Smooth muscle cell (in vitro differentiated cells): ENCODE results near the gene MED27. TPM values are rescaled to one million over a fixed set of nuclear protein-coding genes. Genes with fewer than 3 reads are reported as not detected.

Experiments
- DNase-seq: peaks from one replicate; lab custom pipeline; 2025; ENCODE audit not compliant: unreplicated experiment; lab: John Stamatoyannopoulos, UW
- H2AFZ ChIP-seq: fragments of 200-600 bp; sonication (generic); 2 replicates; pipeline ENCODE4 v1.6.0; 2016; ENCODE audit warnings: antibody characterized with exemption, low read depth, mild to moderate bottlenecking
- H3F3A ChIP-seq: fragments of 200-600 bp; sonication (generic); 2 replicates; pipeline ENCODE4 v1.6.0; 2017; ENCODE audit warnings: antibody characterized with exemption, low read depth
- H3K27ac ChIP-seq: fragments of 200-600 bp; sonication (generic); 2 replicates; pipeline ENCODE4 v1.5.1; 2016; ENCODE audit warnings: low read depth, mild to moderate bottlenecking
- H3K27me3 ChIP-seq: fragments of 200-600 bp; sonication (generic); 2 replicates; pipeline ENCODE4 v1.6.1; 2016; ENCODE audit warnings: low read depth, mild to moderate bottlenecking
- H3K36me3 ChIP-seq: fragments of 200-600 bp; sonication (generic); 2 replicates; pipeline ENCODE4 v1.5.1; 2016; ENCODE audit warnings: low read depth
- H3K4me1 ChIP-seq: fragments of 200-600 bp; sonication (generic); 2 replicates; pipeline ENCODE4 v1.5.1; 2016; ENCODE audit warnings: low read depth
- H3K4me2 ChIP-seq: fragments of 200-600 bp; sonication (generic); 2 replicates; pipeline ENCODE4 v1.6.0; 2016; ENCODE audit warnings: mild to moderate bottlenecking
- H3K4me3 ChIP-seq: fragments of 200-600 bp; sonication (generic); 2 replicates; pipeline ENCODE4 v1.5.1; 2016; ENCODE audit warnings: mild to moderate bottlenecking
- H3K79me2 ChIP-seq: fragments of 200-600 bp; sonication (generic); 2 replicates; pipeline ENCODE4 v1.6.0; 2016; ENCODE audit warnings: low read depth, mild to moderate bottlenecking
- H3K9ac ChIP-seq: fragments of 200-600 bp; sonication (generic); 2 replicates; pipeline ENCODE4 v1.6.0; 2016; ENCODE audit warnings: low read depth
- H3K9me3 ChIP-seq: fragments of 200-600 bp; sonication (generic); replicated peaks from 2 replicates; pipeline ENCODE4 v1.5.1; 2016; ENCODE audit warnings: low read depth
- H4K20me1 ChIP-seq: fragments of 200-600 bp; sonication (generic); 2 replicates; pipeline ENCODE4 v1.6.0; 2016; ENCODE audit warnings: low read depth
- CTCF ChIP-seq: fragments of 200-600 bp; sonication (generic); IDR thresholded peaks from 2 replicates; pipeline ENCODE4 v1.5.1; 2017; ENCODE audit warnings: borderline replicate concordance, mild to moderate bottlenecking, antibody characterized with exemption; ENCODE audit not compliant: insufficient read depth, poor library complexity, severe bottlenecking
- WGBS: methylation state at CpG from one replicate; pipeline ENCODE4 v1.1.7; 2016; ENCODE audit warnings: low lambda C conversion rate; 5-methylcytosine and 5-hydroxymethylcytosine counted together
- polyA plus RNA-seq: library from polyadenylated mRNA; unstranded; fragments of >200 nt; fragmentation: Nextera tagmentation; extraction: Ambion mirVana; gene quantifications from 2 replicates; pipeline ENCODE4 v1.2.1, GENCODE V29; 2016
- total RNA-seq: library from RNA; depleted of rRNA; stranded (reverse); fragments of >200 nt; gene quantifications from 2 replicates; pipeline ENCODE4 v1.2.3, GENCODE V29; 2014

The MED27 gene
- total and polyA plus RNA-seq, 2 experiments from 2014 or later: 24.0 to 50.0 TPM

- DNase-seq: no peak
- H3K36me3 ChIP-seq: no peaks in the 10 kb centered on the region
- no peak overlapping the region for H3K27ac ChIP-seq
- TF ChIP-seq CTCF: no peak
- H3K27me3 ChIP-seq: no peaks in the 10 kb centered on the region
- H3K4me2 ChIP-seq: no peak overlapping the region
- no peak overlapping the region for H3K9ac ChIP-seq
- peaks cover 14% of the 10 kb centered on the region for H3K4me1 ChIP-seq
- H3K4me3 ChIP-seq: no peak overlapping the region
- H3K79me2 ChIP-seq: no peaks in the 10 kb centered on the region
- no peaks in the 10 kb centered on the region for H3F3A ChIP-seq
- 94% methylated on average over 10 of the region's 10 CpGs for WGBS
- no peaks in the 10 kb centered on the region for H3K9me3 ChIP-seq
- peaks cover 30% of the 10 kb centered on the region for H4K20me1 ChIP-seq
- no peak overlapping the region for H2AFZ ChIP-seq
Observed at GRCh38 chr9:131865446-131866195, 214.0 kb downstream of the MED27 start.

GRCh38 chr9:131864531-131864930 lies 215.1 kb downstream of the MED27 start:
- H3K9me3 ChIP-seq: no peaks in the 10 kb centered on the region
- no peak for DNase-seq
- no peak overlapping the region for H3K4me2 ChIP-seq
- H3K9ac ChIP-seq: no peak overlapping the region
- H4K20me1 ChIP-seq: peaks cover 19% of the 10 kb centered on the region
- H3K27ac ChIP-seq: no peak overlapping the region
- H2AFZ ChIP-seq: no peak overlapping the region
- H3K79me2 ChIP-seq: no peaks in the 10 kb centered on the region
- 92% methylated on average over 12 of the region's 14 CpGs for WGBS
- no peak for TF ChIP-seq CTCF
- no peak overlapping the region for H3K4me3 ChIP-seq
- H3F3A ChIP-seq: no peaks in the 10 kb centered on the region
- no peaks in the 10 kb centered on the region for H3K36me3 ChIP-seq
- H3K27me3 ChIP-seq: no peaks in the 10 kb centered on the region
- peaks cover 11% of the 10 kb centered on the region for H3K4me1 ChIP-seq

- no peaks in the 10 kb centered on the region for H3K79me2 ChIP-seq
- no peaks in the 10 kb centered on the region for H3K36me3 ChIP-seq
- H3F3A ChIP-seq: no peaks in the 10 kb centered on the region
- H3K27ac ChIP-seq: no peak overlapping the region
- no peak overlapping the region for H2AFZ ChIP-seq
- H3K27me3 ChIP-seq: no peaks in the 10 kb centered on the region
- H3K4me3 ChIP-seq: no peak overlapping the region
- no peak for TF ChIP-seq CTCF
- no peak overlapping the region for H3K4me2 ChIP-seq
- 88% methylated on average over 15 of the region's 16 CpGs for WGBS
- H4K20me1 ChIP-seq: peaks cover 10% of the 10 kb centered on the region
- H3K9me3 ChIP-seq: no peaks in the 10 kb centered on the region
- H3K4me1 ChIP-seq: no peaks in the 10 kb centered on the region
- H3K9ac ChIP-seq: no peak overlapping the region
- no peak for DNase-seq
Observed at GRCh38 chr9:131863306-131863896, 216.3 kb downstream of the MED27 start.
